ENCODE measurements around the gene RBX1. TPM values are rescaled to one million over a fixed set of nuclear protein-coding genes. Genes with fewer than 3 reads are reported as not detected.
A peak's percentile ranks its signal among the peaks of the same experiment; 100 is the strongest.

Gene RBX1
- total and polyA plus RNA-seq, 2 of the 4 experiments (the other 2 are of a cell fraction) = 72.4 to 84.5 TPM

GRCh38 chr22:40979198-40979597 is 28.0 kb downstream of the RBX1 start:
- H3K9me1 ChIP-seq (ENCODE audit: insufficient read depth, low read length) = no peaks in the 10 kb centered on the region
- intact Hi-C loops (cut with micrococcal nuclease) = no loop called here
- H3K18ac ChIP-seq (ENCODE audit: low read depth, low read length) = no peak overlapping the region
- no peak overlapping the region for H2AK5ac ChIP-seq (ENCODE audit: low read depth, low read length)
- H2BK120ac ChIP-seq (ENCODE audit: low read depth, low read length) = no peak overlapping the region
- no peak overlapping the region for H2AK9ac ChIP-seq (replicated peaks; ENCODE audit: low read depth, low read length, poor library complexity)
- no peak overlapping the region for H3K4ac ChIP-seq (ENCODE audit: low read depth, low read length)
- dilution Hi-C loops (cut with HindIII; ENCODE audit: low sequenced_read_pairs, unreplicated experiment) = no loop called here
- ChIA-PET CTCF (no interaction called here), POLR2A (ENCODE audit: unreplicated experiment) (no interaction called here)
- no peaks in the 10 kb centered on the region for H3K4me1 ChIP-seq (ENCODE audit: control insufficient read depth, insufficient read depth, low read length)
- H2AFZ ChIP-seq (replicated peaks; ENCODE audit: low read length, poor library complexity) = no peak overlapping the region
- no peak overlapping the region for H3K27ac ChIP-seq (ENCODE audit: insufficient read depth, low read length)
- H3K27me3 ChIP-seq (ENCODE audit: control insufficient read depth, insufficient read depth, low read length) = no peaks in the 10 kb centered on the region
- no peaks in the 10 kb centered on the region for H3K9me3 ChIP-seq (ENCODE audit: control insufficient read depth, insufficient read depth, low read length)
- H2BK15ac ChIP-seq (ENCODE audit: low read depth, low read length) = no peak overlapping the region
- no peak overlapping the region for H2BK20ac ChIP-seq (ENCODE audit: low read depth, low read length)
- H3K36me3 ChIP-seq (ENCODE audit: control insufficient read depth, insufficient read depth, low read length) = no peaks in the 10 kb centered on the region
- no peak overlapping the region for H4K91ac ChIP-seq (ENCODE audit: insufficient read depth, low read depth, low read length)
- no peaks in the 10 kb centered on the region for H4K20me1 ChIP-seq (ENCODE audit: insufficient read depth, low read length)
- no peak overlapping the region for H4K8ac ChIP-seq (ENCODE audit: low read depth in 2 of 2, low read length in 2 of 2)
- H3K4me3 ChIP-seq (ENCODE audit: insufficient read depth, low read depth, low read length) = no peak overlapping the region
- H3K23ac ChIP-seq (ENCODE audit: low read depth, low read length) = no peak overlapping the region
- H2BK5ac ChIP-seq (ENCODE audit: low read depth, low read length, poor library complexity, severe bottlenecking) = no peak overlapping the region
- no peaks in the 10 kb centered on the region for H3K79me1 ChIP-seq (ENCODE audit: low read depth in 1 of 2, low read length in 2 of 2)
- in situ Hi-C loops (cut with MboI; ENCODE audit: low sequenced_read_pairs) = no loop called here
- H3K56ac ChIP-seq (ENCODE audit: extremely low read depth, insufficient read depth, low read length) = no peak overlapping the region
- no TSS peak for BruUV-seq (replicated peaks)
- ATAC-seq (ENCODE audit: low read depth) (no peak), DNase-seq (no peak)
- WGBS, 2 experiments (ENCODE audit: extremely low coverage in 2 of 2, insufficient read length in 1 of 2) = 100% methylated on average over 2 of the region's 7 CpGs; no CpG with 5 or more reads in 1 of the 2 experiments
- H3K14ac ChIP-seq (replicated peaks; ENCODE audit: low read depth, low read length) = no peak overlapping the region
- no peak overlapping the region for H3K4me2 ChIP-seq (ENCODE audit: low read depth, low read length)
- H3K9ac ChIP-seq (ENCODE audit: low read depth, low read length) = no peak overlapping the region
- TF ChIP-seq CEBPB (IDR thresholded peaks at IDR 0.05; ENCODE audit: low read depth, low read length) = peak; percentile 73
- TF ChIP-seq RFX5 (IDR thresholded peaks at IDR 0.05; ENCODE audit: low read depth, low read length) = no peak
- TF ChIP-seq, protein P1, sequence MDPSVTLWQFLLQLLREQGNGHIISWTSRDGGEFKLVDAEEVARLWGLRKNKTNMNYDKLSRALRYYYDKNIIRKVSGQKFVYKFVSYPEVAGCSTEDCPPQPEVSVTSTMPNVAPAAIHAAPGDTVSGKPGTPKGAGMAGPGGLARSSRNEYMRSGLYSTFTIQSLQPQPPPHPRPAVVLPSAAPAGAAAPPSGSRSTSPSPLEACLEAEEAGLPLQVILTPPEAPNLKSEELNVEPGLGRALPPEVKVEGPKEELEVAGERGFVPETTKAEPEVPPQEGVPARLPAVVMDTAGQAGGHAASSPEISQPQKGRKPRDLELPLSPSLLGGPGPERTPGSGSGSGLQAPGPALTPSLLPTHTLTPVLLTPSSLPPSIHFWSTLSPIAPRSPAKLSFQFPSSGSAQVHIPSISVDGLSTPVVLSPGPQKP (IDR thresholded peaks at IDR 0.05; ENCODE audit: borderline replicate concordance, low read depth, low read length) = no peak
- no peak overlapping the region for H4K5ac ChIP-seq (ENCODE audit: low read depth, low read length)

Data from IMR-90 (cell line).